NCI-H526 (cell line): ENCODE data around the gene PER2.

Experiments
- DNase-seq, 2 experiments: peaks; one replicate each; lab custom pipeline; 2025; lab: John Stamatoyannopoulos, UW

The PER2 gene

DNA sequence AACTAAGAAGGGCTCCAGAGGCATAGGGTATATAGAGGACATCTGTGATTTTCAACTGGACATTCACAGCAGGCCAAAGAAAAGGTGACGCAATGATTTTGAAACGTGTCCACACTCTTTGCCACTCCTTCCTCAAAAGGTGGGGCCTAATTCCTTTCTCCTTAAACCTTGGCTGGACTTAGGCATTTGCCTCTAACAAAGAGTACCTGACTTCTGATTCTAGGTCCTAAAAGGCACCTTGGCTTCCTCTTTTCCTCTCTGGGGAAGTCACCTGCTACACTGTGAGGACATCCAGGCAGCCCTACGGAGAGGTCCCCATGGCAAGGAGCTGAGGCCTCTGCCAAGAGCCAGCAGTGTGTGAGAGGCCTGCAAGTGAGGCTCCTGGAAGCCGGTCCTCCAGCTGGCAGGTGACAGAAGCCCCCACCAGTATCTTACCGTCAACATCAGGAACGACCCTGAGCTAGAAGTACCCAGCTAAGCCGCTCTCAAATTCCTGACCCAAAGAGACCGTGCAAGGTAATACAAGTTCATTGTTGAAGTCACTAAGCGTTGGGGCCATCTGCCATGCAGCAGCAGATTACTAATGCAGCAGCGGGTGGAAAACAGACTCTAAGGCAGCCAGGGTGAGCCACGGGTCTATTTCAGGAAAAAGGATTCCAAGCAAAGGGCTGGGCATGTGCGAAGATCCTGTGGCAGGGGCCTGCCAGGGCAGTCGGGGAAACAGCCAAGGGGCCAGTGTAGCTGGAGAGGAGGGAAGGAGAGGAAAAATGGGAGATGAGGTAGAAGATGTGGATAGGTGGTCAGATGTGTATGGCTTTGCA is 41.2 kb downstream of the PER2 start:
- DNase-seq = no peak

- DNase-seq = peak in 1 of 2 experiments; percentile 22
Observed at GRCh38 chr2:238244151-238244550, 44.3 kb downstream of the PER2 start.

- peak in 1 of 2 experiments; percentile 44 for DNase-seq
Observed at GRCh38 chr2:238243496-238244076, 44.8 kb downstream of the PER2 start.

GRCh38 chr2:238242731-238243495 is 45.5 kb downstream of the PER2 start:
- peak; percentile 39 to 72 for DNase-seq

GRCh38 chr2:238241970-238242369 is 46.4 kb downstream of the PER2 start:
- no peak for DNase-seq

DNA sequence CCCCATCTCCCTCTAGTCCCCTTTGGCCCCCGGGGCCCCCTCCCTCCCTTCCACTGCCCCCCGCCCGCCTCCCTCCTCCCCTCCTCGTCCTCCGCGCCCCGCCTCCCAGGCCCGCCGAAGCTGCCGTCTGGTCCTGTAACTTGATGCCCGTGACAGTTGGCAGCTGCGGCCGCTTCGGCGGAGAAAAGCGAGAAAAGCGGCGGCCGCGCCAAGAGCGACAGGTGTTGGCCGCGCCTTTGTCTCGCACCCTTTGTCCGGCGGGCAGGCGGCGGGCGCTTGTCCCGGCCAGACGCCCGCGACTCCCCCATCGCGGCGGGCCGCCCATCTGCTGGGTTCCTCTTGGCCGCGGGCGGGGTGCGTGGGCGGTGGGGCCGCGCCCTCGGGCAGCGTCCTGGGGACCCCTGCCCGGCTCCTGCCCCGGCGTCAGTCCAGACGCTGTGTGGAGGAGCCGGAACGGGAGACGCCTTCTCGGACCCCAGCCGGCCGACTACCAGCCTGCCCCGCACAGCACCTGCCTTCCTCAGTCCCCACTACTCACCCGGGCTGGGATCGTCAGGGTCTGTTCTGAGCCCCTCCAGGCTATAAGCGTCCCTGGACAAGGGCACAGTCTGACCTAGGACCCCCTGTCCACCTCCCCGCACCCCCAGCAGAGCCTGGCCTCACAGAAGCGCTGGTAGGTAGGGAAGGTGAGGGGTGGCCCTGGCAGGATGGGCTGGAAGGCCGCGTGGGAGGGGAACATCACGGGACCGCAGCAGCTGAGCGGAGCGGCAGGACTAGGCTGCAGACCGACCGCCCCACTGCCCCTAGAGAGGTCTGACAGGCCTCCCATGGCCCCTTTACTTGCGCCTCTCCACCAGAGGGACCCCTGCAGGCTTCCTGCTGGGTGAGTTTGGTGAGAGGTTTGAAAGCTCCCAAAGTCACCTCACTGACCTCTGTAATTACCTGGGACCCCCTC is 47.4 kb downstream of the PER2 start:
- peak; percentile 87 to 98 for DNase-seq

GRCh38 chr2:238239863-238240756 is 48.3 kb downstream of the PER2 start, which contains the start of gene HES6:
HES6 (minus strand) TSS chr2:238240038; CDS start chr2:238239905, 133 bp downstream.
- peak; percentile 89 to 99 for DNase-seq

DNA sequence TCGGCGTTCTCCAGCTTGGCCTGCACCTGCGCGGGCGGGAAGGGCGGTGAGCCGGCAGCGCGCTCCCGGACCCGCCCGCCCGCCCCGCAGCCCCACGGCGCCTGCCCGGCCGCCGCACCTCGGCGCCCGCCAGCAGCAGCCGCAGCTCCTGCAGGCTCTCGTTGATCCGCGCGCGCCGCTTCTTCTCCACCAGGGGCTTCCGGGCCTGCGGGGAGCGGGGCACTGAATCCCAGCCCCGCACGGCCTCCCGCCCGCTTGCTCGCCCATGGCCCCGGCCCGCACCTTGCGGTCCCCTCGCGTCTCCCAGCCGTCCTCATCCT is 48.9 kb downstream of the PER2 start:
- DNase-seq = no peak

DNA sequence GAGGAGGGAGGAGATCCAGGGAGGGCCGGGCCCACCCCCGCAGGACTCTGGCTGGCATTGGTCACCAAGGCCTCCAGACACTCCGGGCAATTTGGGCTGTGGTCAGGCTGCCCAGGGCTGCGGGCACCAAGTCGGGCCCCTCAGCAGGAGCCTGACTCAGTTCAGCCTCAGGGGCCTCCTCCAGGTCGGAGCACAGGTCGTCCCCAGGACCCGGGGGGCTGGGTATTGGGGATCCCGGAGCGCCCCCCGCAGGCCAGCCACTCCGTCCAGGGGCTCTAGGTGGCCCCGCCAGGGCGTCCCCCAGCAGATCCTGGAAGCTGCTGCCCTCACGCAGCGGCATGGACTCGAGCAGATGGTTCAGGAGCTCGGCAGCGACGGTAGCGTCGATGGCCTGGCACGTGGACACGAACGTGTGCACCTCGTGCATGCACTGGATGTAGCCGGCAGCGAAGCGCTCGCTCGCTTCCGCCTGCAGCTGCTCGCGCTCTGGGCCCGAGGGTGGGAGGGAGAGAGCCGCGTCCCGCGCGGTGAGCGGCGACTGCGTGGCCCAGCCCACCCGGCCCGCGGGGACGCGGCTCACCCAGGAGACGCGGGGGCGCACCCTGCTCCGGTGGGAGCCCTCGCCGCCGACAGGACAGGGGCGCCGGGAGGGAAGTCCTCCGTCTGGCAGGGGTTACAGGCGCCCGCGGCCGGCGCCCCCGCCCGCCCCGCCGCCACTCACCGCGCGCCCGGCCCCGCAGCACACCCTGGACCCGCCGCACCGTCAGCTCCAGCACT is 49.5 kb downstream of the PER2 start:
- DNase-seq = peak in 1 of 2 experiments; percentile 78

DNA sequence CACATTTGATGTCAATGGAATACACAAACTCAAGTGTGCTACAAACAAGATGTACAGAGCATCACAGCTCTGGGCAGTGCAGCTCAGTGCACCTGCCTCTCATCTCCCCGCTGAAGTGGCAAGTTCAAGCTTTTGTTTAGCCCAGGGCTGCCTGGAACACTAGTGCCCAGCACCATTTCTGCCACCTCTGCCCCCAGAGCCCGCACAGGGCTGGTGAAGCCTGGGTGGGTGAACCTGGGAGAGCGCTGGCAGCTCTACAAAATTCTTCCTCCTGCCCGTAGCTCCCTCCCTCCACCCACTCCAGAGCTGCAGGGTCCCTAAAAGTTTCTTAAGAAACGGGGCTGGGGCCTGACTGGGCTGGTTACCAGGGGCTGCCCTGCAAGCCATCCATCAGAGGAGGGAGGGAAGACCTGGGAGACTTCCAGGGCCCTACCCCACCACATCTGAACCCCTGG is 50.1 kb downstream of the PER2 start:
- peak in 1 of 2 experiments; percentile 45 for DNase-seq

DNA sequence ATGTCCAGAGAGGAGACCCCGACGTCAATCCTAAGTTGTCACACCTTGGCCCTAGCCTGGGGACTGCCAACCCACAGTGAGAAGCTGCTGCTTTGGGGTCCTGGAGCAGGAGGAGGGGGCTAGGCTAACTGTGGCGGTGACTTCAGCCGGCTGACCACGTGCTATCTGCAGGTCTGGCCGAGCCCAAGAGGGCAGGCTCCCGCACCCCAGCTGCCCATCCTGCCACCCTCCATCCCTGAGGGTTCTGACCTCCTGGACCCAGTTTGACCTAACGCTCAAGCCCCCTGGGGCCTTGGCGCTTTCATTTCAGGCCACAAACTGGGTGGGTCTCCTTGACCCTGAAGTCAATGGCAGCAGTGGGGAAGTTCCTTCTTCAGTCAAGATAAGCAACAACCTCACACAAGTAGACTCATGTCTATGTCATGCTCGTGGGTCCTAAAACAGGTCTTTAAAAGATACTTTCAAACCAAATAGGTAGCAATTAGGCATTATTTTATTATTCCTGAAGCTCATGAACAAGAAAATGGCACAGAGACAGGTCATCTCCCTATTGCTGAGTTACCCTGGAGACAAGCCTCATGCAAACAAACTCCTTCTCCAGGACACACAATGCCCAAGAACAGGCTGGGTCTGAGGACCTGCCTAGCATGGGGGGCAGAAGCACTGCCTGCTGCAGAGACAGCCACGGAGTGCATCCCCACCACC is 50.8 kb downstream of the PER2 start:
- DNase-seq = peak in 1 of 2 experiments; percentile 41

DNA sequence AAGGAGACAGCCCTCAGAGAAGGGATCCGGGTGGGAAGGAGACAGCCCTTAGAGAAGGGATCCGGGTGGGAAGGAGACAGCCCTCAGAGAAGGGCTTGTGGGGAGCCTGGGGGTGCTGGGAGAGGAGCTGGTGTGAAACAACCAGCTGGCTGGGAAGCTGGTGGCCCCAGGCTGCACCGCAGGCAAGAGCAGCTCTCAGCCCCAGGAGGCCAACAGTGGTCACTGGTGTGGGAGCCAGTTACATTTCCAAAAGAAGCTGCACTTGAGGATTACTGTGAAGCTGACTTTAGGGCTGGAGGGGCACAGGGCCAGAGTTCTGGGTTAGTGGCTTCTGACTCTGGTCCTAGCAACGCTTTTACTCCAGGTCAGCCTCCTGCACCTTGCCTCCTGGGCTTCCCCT is 51.8 kb downstream of the PER2 start:
- DNase-seq = peak in 1 of 2 experiments; percentile 37

GRCh38 chr2:238235856-238236255 is 52.6 kb downstream of the PER2 start:
- DNase-seq = no peak

- DNase-seq = no peak
Observed at GRCh38 chr2:238235331-238235732, 53.1 kb downstream of the PER2 start.

DNA sequence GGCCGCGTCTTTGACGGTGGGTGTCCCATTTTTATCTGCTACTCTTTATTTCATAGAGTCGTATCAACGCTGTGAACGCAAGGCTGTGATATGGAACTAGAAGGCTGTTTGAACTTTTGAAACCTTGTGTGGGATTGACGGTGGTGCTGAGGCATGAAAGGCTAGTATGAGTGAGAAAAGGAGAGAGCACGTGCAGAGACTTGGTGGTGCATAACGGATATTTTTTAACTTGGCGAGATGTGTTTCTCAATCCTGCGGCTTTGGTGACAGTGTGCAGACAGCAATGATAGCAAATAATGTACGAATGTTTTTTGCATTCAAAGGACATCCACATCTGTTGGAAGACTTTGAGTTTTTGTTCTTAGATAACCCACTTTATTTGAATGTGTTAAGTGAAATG is 54.8 kb downstream of the PER2 start:
- no peak for DNase-seq

- no peak for DNase-seq
Observed at GRCh38 chr2:238231809-238232208, 56.6 kb downstream of the PER2 start.

GRCh38 chr2:238231251-238231793 is 57.1 kb downstream of the PER2 start:
- no peak for DNase-seq

DNA sequence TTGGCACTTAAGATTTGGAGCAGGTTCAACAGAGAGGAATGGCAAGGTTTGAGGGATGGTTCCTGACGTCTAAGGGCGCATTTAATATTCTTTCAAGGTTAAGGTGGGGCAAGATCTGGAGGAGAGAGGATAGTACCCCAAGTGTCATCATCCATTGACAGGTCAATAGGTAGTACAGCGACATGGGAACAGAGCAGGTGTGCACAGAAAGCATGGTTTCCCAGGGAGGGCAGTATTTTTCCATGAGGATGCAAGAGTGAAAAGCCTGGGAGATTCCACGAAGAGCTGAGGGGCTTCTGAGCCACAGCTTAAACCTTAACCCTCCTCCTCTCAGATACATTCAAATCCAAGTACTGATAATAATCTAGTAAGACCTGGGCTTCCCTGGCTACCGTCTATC is 57.7 kb downstream of the PER2 start:
- no peak for DNase-seq

GRCh38 chr2:238228700-238229099 is 59.7 kb downstream of the PER2 start:
- no peak for DNase-seq
